GM13976 (cell line): ENCODE data around the gene WWOX.

Source experiments
- DNase-seq: peaks from one replicate; pipeline ENCODE4 v3.0.0; 2012; ENCODE audit warnings: low spot score
- CTCF ChIP-seq: IDR thresholded peaks from 2 replicates; pipeline ENCODE4 v1.5.1; 2012; ENCODE audit warnings: borderline replicate concordance, mild to moderate bottlenecking; ENCODE audit not compliant: insufficient read depth; ENCODE audit errors: extremely low read depth, missing control alignments, control extremely low read depth
- in situ Hi-C: fragments of 300-500 bp; cut with MboI; formaldehyde crosslinking; loops from one replicate; pipeline ENCODE4 v1.12.0; 2022; ENCODE audit warnings: low sequenced_read_pairs, mixed read lengths, inconsistent platforms; ENCODE audit not compliant: unreplicated experiment

The WWOX gene

GRCh38 chr16:78589331-78589730 lies 489.9 kb downstream of the WWOX start:
- TF ChIP-seq CTCF, result no peak
- DNase-seq, result no peak
- in situ Hi-C loops, result no loop called here

- in situ Hi-C loops, result no loop called here
- no peak for DNase-seq
- TF ChIP-seq CTCF, result no peak
Measured at GRCh38 chr16:78591682-78592103, 492.2 kb downstream of the WWOX start.

GRCh38 chr16:78592111-78592510 lies 492.7 kb downstream of the WWOX start:
- in situ Hi-C loops, result no loop called here
- DNase-seq, result no peak
- TF ChIP-seq CTCF, result no peak

- in situ Hi-C loops, result no loop called here
Measured at GRCh38 chr16:78593352-78593751, 493.9 kb downstream of the WWOX start.

GRCh38 chr16:78594191-78594590 lies 494.7 kb downstream of the WWOX start:
- DNase-seq, result no peak
- TF ChIP-seq CTCF, result no peak
- in situ Hi-C loops, result no loop called here

More at GRCh38 chr16:78593352-78593751, 493.9 kb downstream of the WWOX start:
- no peak for DNase-seq
- no peak for TF ChIP-seq CTCF

GRCh38 chr16:78596348-78596995 lies 497.0 kb downstream of the WWOX start:
- no peak for DNase-seq
- in situ Hi-C loops, result no loop called here
- TF ChIP-seq CTCF, result no peak
